Esophagus muscularis mucosa (tissue), 3 donors: ENCODE measurements around the gene SLC12A6.

Experiments
- POLR2A ChIP-seq: fragments of 450-650 bp; IDR thresholded peaks from one replicate; pipeline ENCODE4 v1.6.1; 2017; ENCODE audit warnings: antibody characterized with exemption, moderate library complexity, mild to moderate bottlenecking, low read depth
- TF ChIP-seq, protein P1 (sequence below), 3 experiments: fragments of 200-600 bp in 2 of 3; fragments of 450-650 bp in 1 of 3; sonication (generic) in 2 of 3; IDR thresholded peaks; one replicate each; pipeline ENCODE4 v1.5.1; 2017 to 2019; ENCODE audit warnings: antibody characterized with exemption in 3 of 3, mild to moderate bottlenecking in 2 of 3, moderate library complexity in 1 of 3

DNA sequence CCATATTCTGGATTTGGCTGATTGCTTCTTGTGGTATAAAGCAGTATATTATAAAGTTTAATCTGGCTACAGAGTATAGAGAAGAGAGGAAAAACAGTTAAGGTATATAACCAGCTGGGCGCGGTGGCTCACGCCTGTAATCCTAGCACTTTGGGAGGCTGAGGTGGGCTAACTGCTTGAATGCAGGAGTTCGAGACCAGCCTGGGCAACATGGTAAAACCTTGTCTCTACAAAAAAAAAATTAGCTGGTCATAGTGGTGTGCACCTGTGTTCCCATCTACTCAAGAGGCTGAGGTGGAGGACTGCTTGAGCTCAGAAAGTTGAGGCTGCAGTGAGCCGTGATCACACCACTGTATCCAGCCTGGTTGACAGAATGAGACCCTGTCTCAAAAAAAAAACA, 7.3 kb downstream of the SLC12A6 start:
- TF ChIP-seq, protein P1, sequence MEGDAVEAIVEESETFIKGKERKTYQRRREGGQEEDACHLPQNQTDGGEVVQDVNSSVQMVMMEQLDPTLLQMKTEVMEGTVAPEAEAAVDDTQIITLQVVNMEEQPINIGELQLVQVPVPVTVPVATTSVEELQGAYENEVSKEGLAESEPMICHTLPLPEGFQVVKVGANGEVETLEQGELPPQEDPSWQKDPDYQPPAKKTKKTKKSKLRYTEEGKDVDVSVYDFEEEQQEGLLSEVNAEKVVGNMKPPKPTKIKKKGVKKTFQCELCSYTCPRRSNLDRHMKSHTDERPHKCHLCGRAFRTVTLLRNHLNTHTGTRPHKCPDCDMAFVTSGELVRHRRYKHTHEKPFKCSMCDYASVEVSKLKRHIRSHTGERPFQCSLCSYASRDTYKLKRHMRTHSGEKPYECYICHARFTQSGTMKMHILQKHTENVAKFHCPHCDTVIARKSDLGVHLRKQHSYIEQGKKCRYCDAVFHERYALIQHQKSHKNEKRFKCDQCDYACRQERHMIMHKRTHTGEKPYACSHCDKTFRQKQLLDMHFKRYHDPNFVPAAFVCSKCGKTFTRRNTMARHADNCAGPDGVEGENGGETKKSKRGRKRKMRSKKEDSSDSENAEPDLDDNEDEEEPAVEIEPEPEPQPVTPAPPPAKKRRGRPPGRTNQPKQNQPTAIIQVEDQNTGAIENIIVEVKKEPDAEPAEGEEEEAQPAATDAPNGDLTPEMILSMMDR (IDR thresholded peaks at IDR 0.05), result no peak
- no peak for TF ChIP-seq POLR2A
